SIG-M5 (cell line): Measurements from ENCODE around the gene RPIA.
"Not testable (repeated sequence)": the region's sequence is repeated elsewhere in the genome, so short reads cannot be mapped to it uniquely, and the experiment has no call there.

Experiments
- DNase-seq: peaks from one replicate; lab custom pipeline; 2025; lab: John Stamatoyannopoulos, UW

The RPIA gene

GRCh38 chr2:88789213-88789612, 97.7 kb downstream of the RPIA start:
- DNase-seq: not testable (repeated sequence)

GRCh38 chr2:88795932-88796331, 104.5 kb downstream of the RPIA start:
- DNase-seq: not testable (repeated sequence)

DNA sequence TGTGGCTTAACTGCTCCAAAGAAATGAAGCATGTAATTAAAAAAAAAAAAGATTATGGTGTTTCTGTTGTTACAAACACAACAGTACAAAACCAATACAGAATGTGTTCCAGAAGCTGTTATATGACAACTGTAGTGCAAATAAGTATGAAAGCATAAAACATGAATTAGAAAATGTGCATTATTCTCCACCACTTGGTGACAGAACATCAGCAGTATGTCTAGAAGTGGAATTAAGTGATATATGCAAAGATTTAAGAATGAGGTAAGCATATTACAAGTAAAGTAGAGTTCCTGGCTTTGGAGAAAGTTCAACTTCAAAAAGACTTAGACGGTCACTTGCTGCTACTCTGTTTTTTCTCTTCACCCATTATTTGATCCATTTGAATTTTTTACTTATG, 105.0 kb downstream of the RPIA start:
- not testable (repeated sequence) for DNase-seq

DNA sequence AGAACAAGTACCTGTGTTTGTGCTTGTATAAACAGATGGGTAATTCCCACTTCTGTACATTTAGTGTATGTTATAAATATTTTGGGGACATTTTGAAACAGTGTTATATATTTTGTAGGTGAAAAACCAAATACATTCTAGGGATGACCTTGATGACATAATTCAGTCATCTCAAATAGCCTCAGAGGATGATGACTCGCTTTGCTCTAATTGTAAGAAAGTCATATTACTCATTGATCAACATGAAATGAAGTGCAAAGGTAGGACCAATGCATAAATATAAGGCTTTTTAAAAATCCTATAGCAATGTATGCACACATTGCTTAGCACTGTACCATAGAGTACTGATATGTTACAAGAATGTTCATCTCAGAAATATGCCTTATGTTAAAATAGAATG, 105.7 kb downstream of the RPIA start:
- not testable (repeated sequence) for DNase-seq
